GM19372 (cell line): ENCODE measurements around the gene SLC35E1.
"Not testable (repeated sequence)": the region's sequence is repeated elsewhere in the genome, so short reads cannot be mapped to it uniquely, and the experiment has no call there.

ENCODE experiments used
- ATAC-seq: cut with Tn5 transposase; IDR thresholded peaks from one replicate; pipeline ENCODE4 v1.9.1; 2021; ENCODE audit warnings: mild to moderate bottlenecking, low read depth, moderate library complexity; ENCODE audit not compliant: unreplicated experiment

SLC35E1 gene

GRCh38 chr19:16561382-16561781, 10.8 kb downstream of the SLC35E1 start:
- no peak for ATAC-seq

- ATAC-seq, result no peak
These were observed 12.4 kb downstream of the SLC35E1 start for GRCh38 chr19:16559780-16560276.

GRCh38 chr19:16554776-16555175, 17.4 kb downstream of the SLC35E1 start:
- ATAC-seq, result no peak

- not testable (repeated sequence) for ATAC-seq
These were observed 20.3 kb downstream of the SLC35E1 start for GRCh38 chr19:16551902-16552301.

GRCh38 chr19:16548956-16549355, 23.3 kb downstream of the SLC35E1 start:
- no peak for ATAC-seq

GRCh38 chr19:16544473-16545231, 27.6 kb downstream of the SLC35E1 start:
- no peak for ATAC-seq

GRCh38 chr19:16543734-16544133, 28.5 kb downstream of the SLC35E1 start:
- ATAC-seq, result not testable (repeated sequence)

GRCh38 chr19:16542910-16543472, 29.2 kb downstream of the SLC35E1 start:
- ATAC-seq, result no peak

- peak; percentile 84 for ATAC-seq
These were observed 29.9 kb downstream of the SLC35E1 start, which contains the start of gene CHERP for GRCh38 chr19:16542045-16542909. TSS of gene CHERP (minus strand) at chr19:16542437. CDS start at chr19:16542378, 59 bp downstream.

- ATAC-seq, result no peak
These were observed 30.6 kb downstream of the SLC35E1 start for GRCh38 chr19:16541526-16542044.

GRCh38 chr19:16540948-16541347, 31.3 kb downstream of the SLC35E1 start:
- ATAC-seq, result no peak

GRCh38 chr19:16537111-16537510, 35.1 kb downstream of the SLC35E1 start:
- no peak for ATAC-seq

GRCh38 chr19:16536130-16536529, 36.1 kb downstream of the SLC35E1 start:
- no peak for ATAC-seq

- no peak for ATAC-seq
These were observed 36.8 kb downstream of the SLC35E1 start for GRCh38 chr19:16535381-16535780.

GRCh38 chr19:16532440-16533234, 39.6 kb downstream of the SLC35E1 start:
- ATAC-seq, result no peak

- ATAC-seq, result no peak
These were observed 40.9 kb downstream of the SLC35E1 start for GRCh38 chr19:16531380-16531669.

GRCh38 chr19:16530540-16531379, 41.5 kb downstream of the SLC35E1 start:
- no peak for ATAC-seq

GRCh38 chr19:16529466-16530144, 42.6 kb downstream of the SLC35E1 start:
- ATAC-seq, result no peak
